Mucosa of descending colon (tissue), 3 donors: ENCODE data around the gene UBR7. TPM values are rescaled to one million over a fixed set of nuclear protein-coding genes. Genes with fewer than 3 reads are reported as not detected.

Source experiments
- ATAC-seq: fragments of 200-7000 bp; cut with Tn5 transposase; one replicate; pipeline ENCODE4 v1.9.1; 2020; ENCODE audit warnings: mild to moderate bottlenecking, moderate library complexity
- DNase-seq, 3 donors: peaks; one replicate each; pipeline ENCODE4 v3.0.0-alpha.2; 2020
- H3K36me3 ChIP-seq: fragments of 200-600 bp; one replicate; pipeline ENCODE4 v1.8.0; 2021; ENCODE audit warnings: low read depth, mild to moderate bottlenecking
- H3K4me1 ChIP-seq: fragments of 200-600 bp; one replicate; pipeline ENCODE4 v1.8.0; 2021; ENCODE audit warnings: low read depth, mild to moderate bottlenecking
- H3K4me3 ChIP-seq: fragments of 200-600 bp; one replicate; pipeline ENCODE4 v1.8.0; 2021; ENCODE audit warnings: mild to moderate bottlenecking
- H3K9me3 ChIP-seq: fragments of 200-600 bp; one replicate; pipeline ENCODE4 v1.8.0; 2021; ENCODE audit warnings: mild to moderate bottlenecking
- CTCF ChIP-seq: fragments of 200-600 bp; IDR thresholded peaks from one replicate; pipeline ENCODE4 v1.8.0; 2022; ENCODE audit warnings: antibody characterized with exemption, mild to moderate bottlenecking
- intact Hi-C, 2 donors: fragments of 100-400 bp; cut with DNase I in 1 of 2; cut with micrococcal nuclease in 1 of 2; formaldehyde crosslinking; loops; one replicate each; pipeline versions ENCODE4 v1.11.0 to v1.11.1; 2022; cut with DNase I, micrococcal nuclease
- total RNA-seq, 3 donors: library from RNA; stranded (reverse); fragmentation: NEBNext Ultra II Directional in 2 of 3; extraction: Animal tissue kit (Norgen Biotek cat#: 25700) in 2 of 3; gene quantifications; one replicate each; pipeline versions ENCODE4 v1.2.1 to v1.2.4, GENCODE V29; 2021 to 2023
- donor health status: DM: no; HTN: no; CAD: no; lungs with moderate emphysema.
- donor health status: DM: no; HTN: no; CAD: no.
- donor health status: DM: no; HTN: yes; CAD: no.

Gene UBR7
- total RNA-seq, 3 donors from 2014 or later, result 22.2 to 23.6 (median 22.4) TPM

- ATAC-seq, result no peak
- Histone ChIP-seq H3K9me3 (no peaks in the 10 kb centered on the region), H3K4me1 (no peaks in the 10 kb centered on the region), H3K36me3 (no peaks in the 10 kb centered on the region), H3K4me3 (no peak overlapping the region)
- no peak for TF ChIP-seq CTCF
- no peak for DNase-seq
- intact Hi-C loops, result no loop called here
Observed at GRCh38 chr14:93214598-93214997, 7.5 kb downstream of the UBR7 start.

- TF ChIP-seq CTCF, result peak; percentile 17
- ATAC-seq (peak; percentile 83), DNase-seq (peak in 1 of 3 donors; percentile 81)
- intact Hi-C loops, result no loop called here
- H3K9me3 ChIP-seq, result no peaks in the 10 kb centered on the region
- no peaks in the 10 kb centered on the region for H3K36me3 ChIP-seq
- H3K4me1 ChIP-seq, result no peaks in the 10 kb centered on the region
- no peak overlapping the region for H3K4me3 ChIP-seq
Observed at GRCh38 chr14:93219103-93219726, 12.2 kb downstream of the UBR7 start.

- intact Hi-C loops, result no loop called here
- Histone ChIP-seq H3K36me3 (no peaks in the 10 kb centered on the region), H3K4me3 (no peak overlapping the region), H3K4me1 (no peaks in the 10 kb centered on the region), H3K9me3 (no peaks in the 10 kb centered on the region)
- DNase-seq (no peak), ATAC-seq (no peak)
- TF ChIP-seq CTCF, result no peak
Observed at GRCh38 chr14:93220509-93220908, 13.5 kb downstream of the UBR7 start.

GRCh38 chr14:93223565-93223964, 16.5 kb downstream of the UBR7 start:
- no peaks in the 10 kb centered on the region for H3K36me3 ChIP-seq

GRCh38 chr14:93228550-93228949, 21.5 kb downstream of the UBR7 start:
- Histone ChIP-seq H3K9me3 (no peaks in the 10 kb centered on the region), H3K4me3 (no peak overlapping the region), H3K36me3 (no peaks in the 10 kb centered on the region), H3K4me1 (no peaks in the 10 kb centered on the region)
- ATAC-seq, result no peak
- intact Hi-C loops, result no loop called here
- no peak for DNase-seq
- no peak for TF ChIP-seq CTCF

More at GRCh38 chr14:93223565-93223964, 16.5 kb downstream of the UBR7 start:
- intact Hi-C loops, result no loop called here
- ATAC-seq (no peak), DNase-seq (no peak)
- H3K4me1 ChIP-seq, result no peaks in the 10 kb centered on the region
- TF ChIP-seq CTCF, result no peak
- H3K9me3 ChIP-seq, result no peaks in the 10 kb centered on the region
- no peak overlapping the region for H3K4me3 ChIP-seq

- H3K9me3 ChIP-seq, result no peaks in the 10 kb centered on the region
- H3K36me3 ChIP-seq, result no peaks in the 10 kb centered on the region
- intact Hi-C loops, result no loop called here
- DNase-seq (no peak), ATAC-seq (no peak)
- H3K4me1 ChIP-seq, result no peaks in the 10 kb centered on the region
- no peak for TF ChIP-seq CTCF
- H3K4me3 ChIP-seq, result no peak overlapping the region
Observed at GRCh38 chr14:93230539-93230938, 23.5 kb downstream of the UBR7 start.
